PFSK-1 (cell line): Measurements from ENCODE around the gene RXFP4.

Experiments
- SIN3A ChIP-seq: IDR thresholded peaks from 2 replicates; pipeline ENCODE4 v1.6.1; 2012; ENCODE audit warnings: mild to moderate bottlenecking, low read length, moderate library complexity, borderline replicate concordance; ENCODE audit not compliant: insufficient read depth
- TAF1 ChIP-seq: IDR thresholded peaks from 2 replicates; pipeline ENCODE4 v1.6.1; 2012; ENCODE audit warnings: low read length, control low read depth, borderline replicate concordance; ENCODE audit not compliant: insufficient read depth

GRCh38 chr1:155981266-155982088 lies 40.0 kb downstream of the RXFP4 start:
- TF ChIP-seq TAF1 (no peak), SIN3A (no peak)
